Kidney epithelial cell (primary cell): Measurements from ENCODE around the gene ARAP1. TPM values are rescaled to one million over a fixed set of nuclear protein-coding genes. Genes with fewer than 3 reads are reported as not detected.

ENCODE experiments used
- DNase-seq: peaks from one replicate; pipeline ENCODE4 v3.0.0-alpha.2; 2010; ENCODE audit warnings: low read depth
- H3K27me3 ChIP-seq: 2 replicates; pipeline ENCODE4 v1.6.0; 2011; ENCODE audit warnings: low read length; ENCODE audit not compliant: control insufficient read depth, insufficient read depth
- H3K36me3 ChIP-seq: 2 replicates; pipeline ENCODE4 v1.5.1; 2011; ENCODE audit warnings: low read length; ENCODE audit not compliant: control insufficient read depth, insufficient read depth
- H3K4me3 ChIP-seq: 2 replicates; pipeline ENCODE4 v1.5.1; 2011; ENCODE audit warnings: low read depth, mild to moderate bottlenecking, control low read depth, low read length
- total RNA-seq: library from RNA; depleted of rRNA; stranded (reverse); fragments of >200 nt; gene quantifications from 2 replicates; pipeline ENCODE4 v1.2.3, GENCODE V29; 2015
- TF ChIP-seq, protein P1 (sequence below): IDR thresholded peaks from 2 replicates; pipeline ENCODE4 v1.5.1; 2011; ENCODE audit warnings: mild to moderate bottlenecking, moderate library complexity, low read length, control low read depth, inconsistent platforms; ENCODE audit not compliant: insufficient read depth, poor library complexity, severe bottlenecking

Gene ARAP1
- total RNA-seq, 1 donor from 2014 or later, result 97.1 TPM

- Histone ChIP-seq H3K27me3 (no peaks in the 10 kb centered on the region), H3K4me3 (no peak overlapping the region), H3K36me3 (no peaks in the 10 kb centered on the region)
- TF ChIP-seq, protein P1, sequence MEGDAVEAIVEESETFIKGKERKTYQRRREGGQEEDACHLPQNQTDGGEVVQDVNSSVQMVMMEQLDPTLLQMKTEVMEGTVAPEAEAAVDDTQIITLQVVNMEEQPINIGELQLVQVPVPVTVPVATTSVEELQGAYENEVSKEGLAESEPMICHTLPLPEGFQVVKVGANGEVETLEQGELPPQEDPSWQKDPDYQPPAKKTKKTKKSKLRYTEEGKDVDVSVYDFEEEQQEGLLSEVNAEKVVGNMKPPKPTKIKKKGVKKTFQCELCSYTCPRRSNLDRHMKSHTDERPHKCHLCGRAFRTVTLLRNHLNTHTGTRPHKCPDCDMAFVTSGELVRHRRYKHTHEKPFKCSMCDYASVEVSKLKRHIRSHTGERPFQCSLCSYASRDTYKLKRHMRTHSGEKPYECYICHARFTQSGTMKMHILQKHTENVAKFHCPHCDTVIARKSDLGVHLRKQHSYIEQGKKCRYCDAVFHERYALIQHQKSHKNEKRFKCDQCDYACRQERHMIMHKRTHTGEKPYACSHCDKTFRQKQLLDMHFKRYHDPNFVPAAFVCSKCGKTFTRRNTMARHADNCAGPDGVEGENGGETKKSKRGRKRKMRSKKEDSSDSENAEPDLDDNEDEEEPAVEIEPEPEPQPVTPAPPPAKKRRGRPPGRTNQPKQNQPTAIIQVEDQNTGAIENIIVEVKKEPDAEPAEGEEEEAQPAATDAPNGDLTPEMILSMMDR, result no peak
- no peak for DNase-seq
These were observed 15.2 kb upstream of the ARAP1 start for GRCh38 chr11:72767203-72768062.

DNA sequence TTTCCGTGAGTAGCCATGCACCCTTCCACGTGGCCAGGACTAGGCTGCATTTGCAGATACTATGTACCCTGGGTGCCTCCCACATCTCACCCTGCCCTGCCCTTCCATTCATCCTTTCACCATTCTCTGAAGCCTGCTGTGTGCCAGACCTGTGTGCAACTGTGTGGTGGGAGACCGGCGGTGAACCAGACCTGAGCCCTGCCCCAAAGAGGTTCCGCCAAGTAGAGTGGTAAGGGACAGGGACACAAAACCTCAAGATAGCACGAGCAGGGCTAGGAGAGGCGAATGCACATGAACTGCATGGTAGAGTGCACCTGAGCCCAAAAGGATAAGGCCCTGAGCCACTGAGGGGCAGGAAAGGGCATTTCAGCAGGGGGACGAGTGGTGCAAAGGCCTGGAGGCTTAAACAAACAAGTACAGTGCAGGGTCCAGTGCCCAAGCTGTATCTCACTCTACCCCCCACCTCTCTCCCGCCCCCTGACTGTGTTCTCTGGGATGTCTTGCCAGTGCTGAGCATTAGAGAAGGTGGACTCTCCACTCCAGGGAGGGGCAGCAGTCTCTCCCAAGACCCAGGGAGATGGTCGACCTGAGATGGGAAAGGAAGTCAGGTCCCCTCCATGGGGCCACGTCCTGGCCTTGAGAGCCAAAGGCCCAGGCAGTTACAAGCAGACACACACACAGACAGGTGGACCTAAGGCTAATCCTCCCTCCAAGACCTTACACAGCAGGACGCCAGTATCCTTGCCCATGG is 14.1 kb upstream of the ARAP1 start:
- no peaks in the 10 kb centered on the region for H3K36me3 ChIP-seq
- H3K27me3 ChIP-seq, result no peaks in the 10 kb centered on the region
- TF ChIP-seq, protein P1, result no peak
- no peak overlapping the region for H3K4me3 ChIP-seq
- no peak for DNase-seq

- DNase-seq, result no peak
- Histone ChIP-seq H3K27me3 (no peaks in the 10 kb centered on the region), H3K36me3 (no peaks in the 10 kb centered on the region)
These were observed 12.3 kb upstream of the ARAP1 start for GRCh38 chr11:72764503-72764902.

GRCh38 chr11:72763823-72764222 is 11.6 kb upstream of the ARAP1 start:
- H3K36me3 ChIP-seq, result no peaks in the 10 kb centered on the region
- no peaks in the 10 kb centered on the region for H3K27me3 ChIP-seq
- DNase-seq, result no peak
- TF ChIP-seq, protein P1, result no peak
- no peak overlapping the region for H3K4me3 ChIP-seq

More at GRCh38 chr11:72764503-72764902, 12.3 kb upstream of the ARAP1 start:
- TF ChIP-seq, protein P1, result no peak
- H3K4me3 ChIP-seq, result no peak overlapping the region

GRCh38 chr11:72762641-72763304 is 10.6 kb upstream of the ARAP1 start:
- DNase-seq, result no peak
- TF ChIP-seq, protein P1, result no peak

More at GRCh38 chr11:72762641-72763304, 10.6 kb upstream of the ARAP1 start:
- H3K27me3 ChIP-seq, result no peaks in the 10 kb centered on the region
- H3K36me3 ChIP-seq, result no peaks in the 10 kb centered on the region
- no peak overlapping the region for H3K4me3 ChIP-seq
